Lower leg skin (tissue), 4 donors: ENCODE data around the gene FCER1G. TPM values are rescaled to one million over a fixed set of nuclear protein-coding genes. Genes with fewer than 3 reads are reported as not detected.

Experiments
- DNase-seq, 2 donors: peaks; one replicate each; pipeline ENCODE4 v3.0.0-alpha.2; 2019; ENCODE audit warnings: low spot score in 2 of 2
- H3K4me3 ChIP-seq: fragments of 200-600 bp; sonication (generic); 2 replicates; pipeline ENCODE4 v1.5.1; 2017; ENCODE audit warnings: mild to moderate bottlenecking, low read depth; ENCODE audit not compliant: poor library complexity, severe bottlenecking
- POLR2A ChIP-seq, 2 donors: fragments of 450-650 bp; IDR thresholded peaks; one replicate each; pipeline ENCODE4 v1.6.1; 2016 to 2017; ENCODE audit warnings: antibody characterized with exemption in 2 of 2, mild to moderate bottlenecking in 1 of 2, moderate library complexity in 1 of 2
- WGBS, 2 donors: methylation state at CpG; one replicate each; pipeline ENCODE4 v1.1.5; 2018; 5-methylcytosine and 5-hydroxymethylcytosine counted together
- intact Hi-C: fragments of 100-400 bp; cut with DNase I; formaldehyde crosslinking; loops from one replicate; pipeline ENCODE4 v1.15.0; 2023; ENCODE audit warnings: low total_unique reads
- total RNA-seq, 4 donors: library from RNA; depleted of rRNA; stranded (reverse); fragments of >200 nt; gene quantifications; one replicate each; pipeline ENCODE4 v1.1.0, GENCODE V29; 2016
- TF ChIP-seq, protein P1 (sequence below), 3 donors: fragments of 450-650 bp; IDR thresholded peaks; one replicate each; pipeline ENCODE4 v1.5.1; 2016; ENCODE audit warnings: antibody characterized with exemption in 3 of 3, mild to moderate bottlenecking in 3 of 3, moderate library complexity in 2 of 3

Gene FCER1G
- total RNA-seq, 4 donors from 2014 or later, result 5.0 to 31.9 (median 17.9) TPM

DNA sequence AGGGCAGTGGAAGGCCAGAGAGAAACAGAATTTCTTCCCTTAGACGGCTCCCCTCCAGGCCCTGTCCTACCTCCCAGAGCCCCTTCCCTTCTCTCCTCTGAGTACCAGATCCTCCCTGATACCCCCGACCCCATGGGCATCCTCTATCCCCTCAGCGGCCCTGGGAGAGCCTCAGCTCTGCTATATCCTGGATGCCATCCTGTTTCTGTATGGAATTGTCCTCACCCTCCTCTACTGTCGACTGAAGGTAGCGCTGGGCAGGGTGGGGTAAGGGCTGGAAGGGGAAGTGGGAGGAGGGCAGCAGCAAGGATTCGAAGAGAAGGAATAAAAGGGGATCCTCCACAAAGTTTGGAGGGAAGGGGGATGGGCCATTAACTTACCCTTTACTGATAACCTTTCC, 2.7 kb downstream of the FCER1G start:
- H3K4me3 ChIP-seq, result no peak overlapping the region
- intact Hi-C loops, result no loop called here
- TF ChIP-seq, protein P1, sequence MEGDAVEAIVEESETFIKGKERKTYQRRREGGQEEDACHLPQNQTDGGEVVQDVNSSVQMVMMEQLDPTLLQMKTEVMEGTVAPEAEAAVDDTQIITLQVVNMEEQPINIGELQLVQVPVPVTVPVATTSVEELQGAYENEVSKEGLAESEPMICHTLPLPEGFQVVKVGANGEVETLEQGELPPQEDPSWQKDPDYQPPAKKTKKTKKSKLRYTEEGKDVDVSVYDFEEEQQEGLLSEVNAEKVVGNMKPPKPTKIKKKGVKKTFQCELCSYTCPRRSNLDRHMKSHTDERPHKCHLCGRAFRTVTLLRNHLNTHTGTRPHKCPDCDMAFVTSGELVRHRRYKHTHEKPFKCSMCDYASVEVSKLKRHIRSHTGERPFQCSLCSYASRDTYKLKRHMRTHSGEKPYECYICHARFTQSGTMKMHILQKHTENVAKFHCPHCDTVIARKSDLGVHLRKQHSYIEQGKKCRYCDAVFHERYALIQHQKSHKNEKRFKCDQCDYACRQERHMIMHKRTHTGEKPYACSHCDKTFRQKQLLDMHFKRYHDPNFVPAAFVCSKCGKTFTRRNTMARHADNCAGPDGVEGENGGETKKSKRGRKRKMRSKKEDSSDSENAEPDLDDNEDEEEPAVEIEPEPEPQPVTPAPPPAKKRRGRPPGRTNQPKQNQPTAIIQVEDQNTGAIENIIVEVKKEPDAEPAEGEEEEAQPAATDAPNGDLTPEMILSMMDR (IDR thresholded peaks at IDR 0.05), result no peak
- no peak for TF ChIP-seq POLR2A (IDR thresholded peaks at IDR 0.05)
- DNase-seq, result no peak
- 58 to 73% methylated on average over 6 of the region's 6 CpGs for WGBS, 2 donors

DNA sequence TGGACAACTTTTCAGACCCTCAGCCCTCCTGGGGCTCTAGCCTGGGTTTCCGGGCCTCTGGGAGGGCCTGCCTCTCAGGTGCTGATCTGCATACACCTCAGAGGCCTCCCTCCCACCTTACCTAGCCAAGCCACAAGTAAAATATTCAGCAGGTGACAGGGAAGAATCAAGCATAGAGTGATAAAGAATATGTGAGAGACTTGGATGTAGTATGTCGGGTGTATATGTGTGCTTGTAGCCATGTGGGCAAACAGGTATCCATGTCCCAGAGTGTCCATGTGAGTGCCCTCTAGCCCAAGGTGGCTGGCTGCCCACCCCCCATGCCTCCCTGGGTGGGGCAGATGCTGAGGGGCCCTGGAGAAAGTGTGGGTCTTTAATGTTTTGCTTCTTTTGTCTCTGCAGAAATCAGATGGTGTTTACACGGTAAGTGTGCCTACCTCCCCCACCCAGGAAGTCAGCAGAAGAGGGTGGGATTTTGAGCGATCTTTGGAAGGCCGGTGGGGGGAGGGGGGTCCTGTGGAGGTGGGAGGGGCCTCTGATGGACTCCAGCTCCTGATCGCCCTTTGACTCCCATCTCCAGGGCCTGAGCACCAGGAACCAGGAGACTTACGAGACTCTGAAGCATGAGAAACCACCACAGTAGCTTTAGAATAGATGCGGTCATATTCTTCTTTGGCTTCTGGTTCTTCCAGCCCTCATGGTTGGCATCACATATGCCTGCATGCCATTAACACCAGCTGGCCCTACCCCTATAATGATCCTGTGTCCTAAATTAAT, 3.4 kb downstream of the FCER1G start:
- no peak overlapping the region for H3K4me3 ChIP-seq
- no peak for TF ChIP-seq POLR2A (IDR thresholded peaks at IDR 0.05)
- TF ChIP-seq, protein P1 (IDR thresholded peaks at IDR 0.05), result no peak
- 65 to 76% methylated on average over 8 of the region's 8 CpGs for WGBS, 2 donors
- intact Hi-C loops, result no loop called here
- no peak for DNase-seq

DNA sequence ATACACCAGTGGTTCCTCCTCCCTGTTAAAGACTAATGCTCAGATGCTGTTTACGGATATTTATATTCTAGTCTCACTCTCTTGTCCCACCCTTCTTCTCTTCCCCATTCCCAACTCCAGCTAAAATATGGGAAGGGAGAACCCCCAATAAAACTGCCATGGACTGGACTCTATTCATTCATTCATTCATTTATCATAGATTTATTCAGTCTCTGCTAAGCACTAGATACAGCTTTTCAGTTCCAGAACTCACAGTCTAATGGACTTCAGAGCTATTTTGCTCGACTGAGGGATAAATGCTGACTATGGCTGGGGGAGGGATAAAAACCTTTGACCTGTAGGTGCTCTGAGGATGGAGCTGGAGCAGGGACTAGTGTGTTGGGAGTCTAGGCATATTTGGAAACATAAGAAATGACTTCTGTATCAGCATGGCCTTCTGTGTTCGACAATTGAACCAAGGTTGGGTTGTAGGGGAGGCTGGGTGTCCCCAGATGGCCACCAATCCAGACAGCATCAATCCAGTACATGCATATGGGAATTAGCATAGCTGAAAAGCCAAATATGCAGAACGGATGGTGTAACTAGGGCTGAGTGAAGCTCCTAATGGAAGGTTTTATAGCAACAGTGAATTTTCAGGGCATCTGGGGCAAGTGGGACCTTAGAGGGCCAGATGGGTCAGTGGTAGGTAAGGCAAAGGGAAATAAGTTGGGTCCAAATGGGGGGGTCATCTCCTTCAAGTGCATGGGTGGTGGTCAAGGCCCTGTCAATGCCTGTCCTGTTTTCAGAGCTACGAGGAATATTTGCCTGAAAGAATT, 4.2 kb downstream of the FCER1G start:
- TF ChIP-seq, protein P1 (IDR thresholded peaks at IDR 0.05), result no peak
- no peak for TF ChIP-seq POLR2A (IDR thresholded peaks at IDR 0.05)
- intact Hi-C loops, result no loop called here
- WGBS, 2 donors, result 81 to 84% methylated on average over 5 of the region's 5 CpGs
- no peak for DNase-seq
- H3K4me3 ChIP-seq, result no peak overlapping the region

DNA sequence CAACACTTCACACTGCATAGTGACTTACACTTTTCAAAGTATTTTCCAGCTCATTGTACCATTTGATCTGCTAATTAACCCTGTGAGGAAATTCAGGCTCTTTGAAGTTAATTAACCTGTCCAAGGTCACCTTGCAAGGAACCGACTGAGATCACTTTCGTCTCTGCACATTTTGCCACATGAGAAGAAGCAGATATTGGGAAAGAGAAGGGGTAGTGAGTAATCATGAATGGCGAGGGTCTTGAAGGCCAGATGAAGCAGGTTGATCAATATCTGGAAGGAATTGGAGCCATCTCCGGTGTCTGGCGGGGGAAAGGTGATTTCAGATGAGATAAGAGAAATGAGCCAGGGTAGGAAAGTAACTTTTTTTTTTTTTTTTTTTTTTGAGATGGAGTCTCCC, 4.9 kb downstream of the FCER1G start:
- TF ChIP-seq, protein P1 (IDR thresholded peaks at IDR 0.05), result no peak
- no peak for TF ChIP-seq POLR2A (IDR thresholded peaks at IDR 0.05)
- intact Hi-C loops, result loop anchor here (10.0 kb wide), 1 partner anchor 165 kb away; no protein-coding TSS in a partner anchor
- no peak overlapping the region for H3K4me3 ChIP-seq
- DNase-seq, result no peak
- 82 to 89% methylated on average over 5 of the region's 5 CpGs for WGBS, 2 donors

DNA sequence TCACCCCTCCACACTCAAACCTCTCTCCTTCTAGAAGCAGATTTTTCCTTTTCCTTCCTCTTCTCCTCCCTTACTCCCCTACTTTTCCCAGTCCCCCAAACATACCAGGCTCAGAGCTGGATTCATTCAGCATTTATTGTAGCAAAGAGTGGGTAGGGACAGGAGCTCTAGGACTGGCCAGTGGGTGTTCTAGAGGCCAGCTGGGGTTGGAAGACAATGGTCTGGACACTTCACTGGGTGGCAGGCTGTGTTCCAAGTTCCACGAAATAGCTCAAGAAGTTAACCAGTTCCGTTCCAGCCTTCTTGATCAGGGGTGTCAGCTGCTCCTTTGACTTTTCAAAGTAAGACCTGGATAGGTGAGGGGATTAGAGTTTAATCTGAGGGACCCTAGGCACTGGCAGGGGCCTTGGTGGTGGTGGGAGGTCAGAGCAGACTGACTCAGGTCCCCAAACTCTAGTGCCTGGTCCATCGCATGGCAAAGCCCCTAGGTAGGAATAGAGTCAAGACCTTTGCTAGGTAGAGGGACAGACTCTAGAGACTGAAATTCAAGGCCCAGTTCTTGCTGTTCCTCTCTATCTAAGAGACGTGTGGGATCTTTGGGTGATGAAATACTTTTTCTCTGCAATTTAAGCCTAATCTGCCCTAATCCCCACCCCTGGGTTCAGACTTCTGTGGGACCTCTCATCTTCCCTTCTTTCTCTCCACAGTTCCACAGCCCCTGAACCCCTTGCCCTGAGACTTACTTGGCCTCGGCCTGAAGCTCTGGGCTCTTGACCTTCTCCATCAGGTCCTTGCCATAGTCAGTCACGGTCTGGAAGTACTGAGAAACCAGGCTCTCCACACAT, 7.3 kb downstream of the FCER1G start:
- no peak for TF ChIP-seq POLR2A (IDR thresholded peaks at IDR 0.05)
- TF ChIP-seq, protein P1 (IDR thresholded peaks at IDR 0.05), result no peak
- no peak overlapping the region for H3K4me3 ChIP-seq
- 80 to 89% methylated on average over 6 of the region's 6 CpGs for WGBS, 2 donors
- intact Hi-C loops, result loop anchor here (10.0 kb wide), 1 partner anchor 162 kb away; no protein-coding TSS in a partner anchor
- no peak for DNase-seq
